CD4-positive, alpha-beta T cell treated with Interleukin-10 for 1 hour (primary cell): ENCODE data around the gene S100P.
"Not testable (repeated sequence)": the region's sequence is repeated elsewhere in the genome, so short reads cannot be mapped to it uniquely, and the experiment has no call there.

Experiments used
- DNase-seq: peaks from one replicate; pipeline ENCODE4 v3.0.0-alpha.2; 2020

S100P gene

DNA sequence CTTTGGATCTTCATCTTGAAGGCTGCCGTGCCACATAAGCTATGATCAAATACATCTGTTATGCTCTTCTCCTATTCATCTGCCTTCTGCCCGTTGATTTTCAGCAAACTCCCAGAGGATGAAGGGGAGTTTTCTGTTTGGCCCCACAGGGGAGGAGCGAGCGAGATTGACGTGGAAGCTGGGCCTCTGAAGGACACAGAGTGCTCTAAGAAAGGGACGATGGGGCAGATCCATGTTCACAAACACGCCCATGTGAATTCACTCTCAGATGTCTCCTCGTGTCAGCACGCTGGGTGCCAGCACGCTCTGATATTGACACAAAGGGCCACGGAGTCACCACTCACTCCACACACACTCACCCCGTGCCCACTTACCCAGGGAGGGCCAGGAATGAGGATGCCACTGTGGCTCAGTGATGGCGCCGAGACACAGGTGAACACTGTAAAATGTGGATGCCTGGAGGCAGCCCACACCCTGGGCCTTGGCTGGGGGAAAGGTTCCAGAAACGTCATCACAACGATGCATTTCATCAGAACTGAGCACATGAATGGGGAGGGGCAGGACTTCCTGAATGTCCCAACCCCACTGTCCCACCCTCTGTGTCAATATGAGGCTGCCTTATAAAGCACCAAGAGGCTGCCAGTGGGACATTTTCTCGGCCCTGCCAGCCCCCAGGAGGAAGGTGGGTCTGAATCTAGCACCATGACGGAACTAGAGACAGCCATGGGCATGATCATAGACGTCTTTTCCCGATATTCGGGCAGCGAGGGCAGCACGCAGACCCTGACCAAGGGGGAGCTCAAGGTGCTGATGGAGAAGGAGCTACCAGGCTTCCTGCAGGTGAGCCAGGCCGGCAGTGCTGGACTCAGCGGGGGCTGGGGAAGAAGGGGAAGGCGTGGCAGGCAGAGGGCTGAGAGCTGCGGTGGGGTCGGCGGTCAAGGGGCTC lies at the start of gene S100P:
TSS of gene S100P (plus strand) at position 648 of the 946 bp plus-strand sequence. CDS start at position 703, 55 bp downstream.
- no peak for DNase-seq

DNA sequence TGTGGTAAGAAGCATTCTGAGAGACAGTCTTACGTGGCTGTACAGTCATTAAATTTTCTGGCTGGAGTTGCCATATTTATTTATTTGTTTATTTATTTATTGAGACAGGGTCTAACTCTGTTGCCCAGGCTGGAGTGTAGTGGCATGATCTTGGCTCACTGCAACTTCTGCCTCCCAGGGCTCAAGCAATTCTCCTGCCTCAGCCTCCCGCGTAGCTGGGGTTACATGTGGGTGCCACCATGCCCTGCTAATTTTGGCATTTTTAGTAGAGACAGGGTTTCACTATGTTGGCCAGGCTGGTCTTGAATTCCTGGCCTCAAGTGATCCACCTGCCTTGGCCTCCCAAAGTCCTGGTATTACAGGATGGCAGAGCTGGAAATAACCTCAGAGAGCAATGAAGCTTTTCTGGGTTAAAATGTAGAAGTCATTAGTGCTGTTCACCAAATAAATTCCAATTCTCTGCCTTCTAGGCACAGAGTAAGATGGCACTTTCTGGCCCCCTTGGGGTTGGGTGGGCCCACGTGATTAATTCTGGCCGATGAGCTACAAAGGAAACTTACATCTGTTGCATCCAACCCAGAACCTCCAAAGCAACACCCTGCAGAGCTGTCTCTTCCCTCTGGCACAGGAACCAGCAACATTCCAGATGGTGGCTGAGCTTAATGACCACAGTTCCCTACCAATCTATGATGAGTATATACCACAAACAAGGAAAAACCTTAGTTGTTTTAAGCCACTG lies 48.7 kb upstream of the S100P start:
- no peak for DNase-seq

- DNase-seq = no peak
These were observed 46.5 kb upstream of the S100P start for GRCh38 chr4:6647169-6647568.

GRCh38 chr4:6647582-6648230 lies 46.0 kb upstream of the S100P start:
- DNase-seq = no peak

DNA sequence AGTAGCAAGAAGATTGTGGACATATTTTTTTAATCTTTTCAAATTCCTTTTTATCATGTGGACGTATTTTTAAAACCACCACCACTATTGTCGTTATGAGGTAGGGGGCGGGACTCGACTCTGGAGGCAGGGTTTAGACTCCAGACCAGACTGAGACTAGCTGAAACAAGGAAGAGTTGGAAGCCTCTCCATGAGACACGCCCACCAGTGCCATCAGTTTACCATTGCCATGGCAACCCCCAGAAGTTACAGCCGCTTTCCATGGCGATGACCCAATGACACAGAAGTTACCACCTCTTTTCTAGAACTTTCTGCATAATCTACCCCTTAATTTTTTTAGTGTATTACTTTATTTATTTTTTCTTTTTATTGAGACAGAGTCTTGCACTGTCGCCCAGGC lies 44.5 kb upstream of the S100P start:
- no peak for DNase-seq

DNA sequence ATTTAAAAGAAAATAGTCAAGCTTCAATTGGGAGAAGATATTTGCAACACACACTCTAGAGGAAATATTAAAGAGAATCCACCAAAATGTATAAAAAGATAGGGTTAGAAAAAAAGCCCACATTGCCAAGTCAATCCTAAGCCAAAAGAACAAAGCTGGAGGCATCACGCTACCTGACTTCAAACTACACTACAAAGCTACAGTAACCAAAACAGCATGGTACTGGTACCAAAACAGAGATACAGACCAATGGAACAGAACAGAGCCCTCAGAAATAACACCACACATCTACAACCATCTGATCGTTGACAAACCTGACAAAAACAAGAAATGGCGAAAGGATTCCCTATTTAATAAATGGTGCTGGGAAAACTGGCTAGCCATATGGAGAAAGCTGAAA lies 39.5 kb upstream of the S100P start:
- DNase-seq = not testable (repeated sequence)

DNA sequence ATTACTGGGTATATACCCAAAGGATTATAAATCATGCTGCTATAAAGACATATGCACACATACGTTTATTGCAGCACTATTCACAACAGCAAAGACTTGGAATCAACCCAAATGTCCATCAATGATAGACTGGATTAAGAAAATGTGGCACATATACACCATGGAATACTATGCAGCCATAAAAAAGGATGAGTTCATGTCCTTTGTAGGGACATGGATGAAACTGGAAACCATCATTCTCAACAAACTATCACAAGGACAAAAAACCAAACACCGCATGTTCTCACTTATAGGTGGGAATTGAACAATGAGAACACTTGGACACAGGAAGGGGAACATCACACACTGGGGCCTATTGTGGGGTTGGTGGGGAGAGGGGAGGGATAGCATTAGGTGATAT lies 38.4 kb upstream of the S100P start:
- DNase-seq = not testable (repeated sequence)

DNA sequence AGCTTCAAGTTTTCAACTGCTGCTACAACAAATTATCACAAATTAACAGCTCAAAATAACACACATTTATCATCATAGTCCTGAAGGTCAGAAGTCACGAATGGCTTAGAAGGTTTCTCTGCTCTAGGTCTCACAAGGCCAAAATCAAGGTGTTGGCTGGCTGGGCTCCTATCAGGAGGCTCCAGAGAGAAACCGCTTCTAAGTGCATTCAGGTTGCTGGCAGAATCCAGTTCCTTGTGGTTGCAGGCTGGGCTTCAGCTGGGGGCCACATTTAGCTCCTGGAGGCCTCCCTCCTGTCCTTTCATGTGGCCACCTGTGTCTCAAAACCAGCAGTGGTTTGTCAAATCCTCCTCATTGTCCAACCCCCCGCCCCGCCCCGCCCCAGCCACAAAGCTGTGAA lies 37.8 kb upstream of the S100P start:
- no peak for DNase-seq

DNA sequence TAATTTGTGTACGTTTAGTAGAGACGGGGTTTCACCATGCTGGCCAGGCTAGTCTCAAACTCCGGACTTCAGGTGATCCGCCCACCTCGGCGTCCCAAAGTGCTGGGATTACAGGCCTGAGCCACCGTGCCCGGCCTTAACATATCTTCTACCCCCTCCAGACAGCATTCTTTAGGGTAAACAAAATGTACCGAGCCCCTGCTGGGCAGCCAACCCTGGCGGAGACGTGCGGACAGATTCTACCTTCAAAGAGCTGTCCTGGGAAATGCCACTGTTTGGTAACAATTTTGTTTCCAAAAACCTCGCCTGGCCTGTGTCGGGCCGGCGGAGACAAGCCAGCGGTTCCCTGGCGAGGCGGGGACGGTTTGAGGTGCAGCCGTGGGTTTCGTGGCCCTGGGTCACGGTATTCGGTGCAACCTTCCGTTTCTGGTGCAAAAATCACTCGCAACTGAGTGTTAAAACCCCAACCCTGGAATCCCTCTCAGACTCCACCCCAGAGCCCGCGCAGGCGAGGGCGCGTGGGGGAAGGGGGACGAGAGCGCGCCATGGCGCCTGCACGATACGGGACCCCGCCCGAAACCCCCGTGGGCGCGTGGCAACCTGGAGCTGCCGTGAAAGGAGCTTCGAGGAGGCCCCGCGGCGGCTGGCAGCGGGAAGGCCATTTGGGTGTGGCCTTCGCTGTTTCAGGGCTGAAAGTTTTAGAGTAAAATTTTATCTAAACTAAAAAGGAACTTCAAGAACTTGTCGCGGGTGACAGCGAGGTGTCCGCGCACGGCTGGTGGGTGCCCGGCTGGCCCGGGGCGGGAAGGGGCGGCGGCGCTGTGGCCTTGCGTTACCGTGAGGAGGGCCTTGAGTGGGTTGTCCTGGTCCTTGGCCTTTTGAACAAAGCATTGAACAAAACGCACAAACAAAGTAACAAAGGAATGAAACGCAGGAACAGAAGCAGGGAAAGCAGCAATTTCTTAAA lies 36.2 kb upstream of the S100P start:
- no peak for DNase-seq

DNA sequence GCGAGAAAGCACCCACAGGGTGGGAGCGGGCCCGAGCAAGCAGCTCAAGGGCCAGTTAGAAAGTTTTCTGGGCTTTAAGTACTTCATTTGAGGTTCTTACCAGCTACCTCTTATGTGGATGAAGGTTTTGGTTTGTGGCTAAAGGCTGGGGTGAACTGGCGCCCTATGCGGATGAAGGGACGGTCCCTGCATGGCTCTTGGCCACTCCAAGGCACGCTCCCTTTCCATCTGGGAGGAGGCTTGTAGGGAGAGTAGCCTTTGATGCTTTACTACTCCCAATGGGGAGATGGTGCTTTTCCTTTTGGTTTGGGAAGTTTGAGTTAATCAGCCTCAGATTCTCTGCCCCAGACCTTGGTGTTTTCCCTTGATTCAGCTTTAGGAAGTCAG lies 35.5 kb upstream of the S100P start:
- no peak for DNase-seq

GRCh38 chr4:6658597-6659075 lies 35.0 kb upstream of the S100P start:
- peak; percentile 64 for DNase-seq

- DNase-seq = no peak
These were observed 33.8 kb upstream of the S100P start for GRCh38 chr4:6659897-6660296.

- DNase-seq = no peak
These were observed 33.2 kb upstream of the S100P start for GRCh38 chr4:6660430-6660829.

GRCh38 chr4:6662591-6662990 lies 31.1 kb upstream of the S100P start:
- DNase-seq = no peak

DNA sequence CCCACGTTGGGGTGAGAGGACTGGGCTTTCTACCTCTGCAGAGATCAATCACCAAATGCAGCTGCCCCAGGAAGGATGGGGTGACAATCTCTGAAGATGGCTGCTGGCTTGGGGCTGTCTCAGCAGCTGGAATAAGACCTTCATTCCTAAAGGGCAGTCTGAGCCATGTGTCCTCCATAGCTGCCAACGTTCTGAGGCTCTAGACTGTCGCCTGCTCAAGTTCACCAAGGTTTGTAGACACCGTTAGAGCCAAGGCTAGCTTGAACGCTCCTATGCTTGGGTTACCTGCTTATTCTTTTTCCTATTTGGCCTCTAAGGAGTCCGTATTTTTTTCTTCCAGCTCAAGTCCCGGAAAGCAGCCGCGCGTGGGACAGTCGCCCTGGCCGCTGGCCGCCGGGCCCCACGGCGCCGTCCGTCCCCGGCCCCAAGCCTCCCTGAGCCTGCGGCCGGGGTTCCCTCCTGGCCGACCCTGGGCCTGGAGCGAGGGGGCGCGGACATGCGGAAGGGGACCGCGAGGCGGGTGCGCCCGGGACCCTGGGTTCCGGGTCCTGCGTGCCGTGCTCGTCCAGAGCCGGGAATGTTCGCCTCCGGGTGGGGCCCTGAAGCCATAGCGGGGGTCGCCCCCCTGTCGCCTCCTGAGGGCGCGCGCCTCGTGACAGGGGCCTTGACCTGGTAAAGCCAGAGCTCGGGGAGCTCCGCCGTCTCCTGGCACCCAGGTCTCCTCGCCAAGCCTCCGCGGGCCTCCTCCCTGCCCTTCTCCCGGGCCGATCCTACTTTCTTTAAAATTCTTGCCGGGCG lies 29.9 kb upstream of the S100P start:
- DNase-seq = no peak

- DNase-seq = no peak
These were observed 28.4 kb upstream of the S100P start for GRCh38 chr4:6665320-6665654.

DNA sequence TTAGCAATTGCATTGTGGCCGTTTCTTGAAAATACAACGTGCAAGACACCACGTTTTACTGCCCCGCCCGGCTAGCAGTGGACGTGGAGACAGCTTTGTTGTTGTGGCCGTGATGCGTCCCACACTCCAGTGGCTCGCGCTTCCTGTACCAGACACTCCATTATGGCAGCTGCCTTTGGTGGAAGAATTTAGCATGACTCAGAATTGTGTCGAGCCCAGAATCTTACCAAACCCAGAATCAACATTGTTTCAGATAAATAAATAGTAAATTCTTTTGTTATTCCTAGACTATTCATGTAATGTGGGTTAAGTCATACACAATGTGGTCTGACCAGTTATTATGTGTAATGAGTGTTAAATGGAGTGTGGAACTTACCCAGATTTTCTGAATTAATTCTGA lies 25.3 kb upstream of the S100P start:
- no peak for DNase-seq

DNA sequence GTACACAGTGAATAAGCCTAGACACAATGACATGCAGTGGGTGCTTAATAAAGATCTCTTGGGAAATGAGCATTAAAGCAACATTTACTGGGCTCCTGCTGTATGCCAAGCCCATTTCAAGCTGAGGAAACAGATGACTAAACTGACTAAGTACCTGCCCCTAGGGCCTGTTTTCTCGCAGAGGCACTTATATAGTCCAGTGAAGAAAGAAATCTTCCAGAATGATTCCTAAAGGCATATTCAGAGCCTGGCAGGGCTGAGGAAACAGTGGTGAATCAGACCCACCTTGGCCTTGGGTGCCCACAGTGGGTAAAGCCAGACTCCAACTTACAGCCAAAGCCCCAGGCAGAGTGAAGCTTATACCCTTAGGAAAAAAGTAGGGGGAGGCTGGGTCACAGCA lies 22.0 kb upstream of the S100P start:
- DNase-seq = no peak

- no peak for DNase-seq
These were observed 21.5 kb upstream of the S100P start for GRCh38 chr4:6672131-6672530.

DNA sequence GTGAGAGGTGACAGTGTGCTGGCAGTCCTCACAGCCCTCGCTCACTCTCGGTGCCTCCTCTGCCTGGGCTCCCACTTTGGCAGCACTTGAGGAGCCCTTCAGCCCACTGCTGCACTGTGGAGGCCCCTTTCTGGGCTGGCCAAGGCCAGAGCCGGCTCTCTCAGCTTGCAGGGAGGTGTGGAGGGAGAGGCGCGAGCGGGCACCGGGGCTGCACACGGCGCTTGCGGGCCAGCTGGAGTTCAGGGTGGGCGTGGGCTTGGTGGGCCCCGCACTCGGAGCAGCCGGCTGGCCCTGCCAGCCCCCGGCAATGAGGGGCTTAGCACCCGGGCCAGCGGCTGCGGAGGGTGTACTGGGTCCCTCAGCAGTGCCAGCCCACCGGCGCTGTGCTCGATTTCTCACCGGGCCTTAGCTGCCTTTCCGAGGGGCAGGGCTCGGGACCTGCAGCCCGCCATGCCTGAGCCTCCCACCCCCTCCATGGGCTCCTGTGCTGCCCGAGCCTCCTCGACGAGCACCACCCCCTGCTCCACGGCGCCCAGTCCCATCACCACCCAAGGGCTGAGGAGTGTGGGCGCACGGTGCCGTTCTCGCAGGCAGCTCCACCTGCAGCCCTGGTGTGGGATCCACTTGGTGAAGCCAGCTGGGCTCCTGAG lies 21.0 kb upstream of the S100P start:
- DNase-seq = not testable (repeated sequence)

DNA sequence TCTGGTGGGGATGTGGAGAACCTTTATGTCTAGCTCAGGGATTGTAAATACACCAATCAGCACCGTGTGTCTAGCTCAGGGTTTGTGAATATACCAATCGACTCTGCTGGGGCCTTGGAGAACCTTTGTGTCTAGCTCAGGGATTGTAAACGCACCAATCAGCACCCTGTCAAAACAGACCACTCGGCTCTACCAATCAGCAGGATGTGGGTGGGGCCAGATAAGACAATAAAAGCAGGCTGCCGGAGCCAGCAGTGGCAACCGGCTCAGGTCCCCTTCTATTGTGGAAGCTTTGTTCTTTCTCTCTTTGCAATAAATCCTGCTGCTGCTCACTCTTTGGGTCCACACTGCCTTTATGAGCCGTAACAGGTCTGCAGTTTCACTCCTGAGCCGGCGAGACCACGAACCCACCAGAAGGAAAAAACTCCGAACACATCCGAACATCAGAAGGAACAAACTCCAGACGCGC lies 20.5 kb upstream of the S100P start:
- peak; percentile 77 for DNase-seq
